ENCODE data around the gene DCAF5. TPM values are rescaled to one million over a fixed set of nuclear protein-coding genes. Genes with fewer than 3 reads are reported as not detected.

DCAF5 gene
- total RNA-seq, 1 donor from 2014 or later, result 48.3 TPM

GRCh38 chr14:69091695-69092094 is 61.2 kb downstream of the DCAF5 start:
- H3K36me3 Mint-ChIP-seq (ENCODE audit: low read depth), result peaks cover 3% of the 10 kb centered on the region
- no peaks in the 10 kb centered on the region for H3K9me3 Mint-ChIP-seq (ENCODE audit: low read depth)
- H3K4me3 Mint-ChIP-seq (ENCODE audit: unreplicated experiment), result no peak overlapping the region
- no peaks in the 10 kb centered on the region for H3K27me3 Mint-ChIP-seq (ENCODE audit: low read depth)
- TF ChIP-seq CTCF (IDR thresholded peaks at IDR 0.05), result no peak
- DNase-seq (ENCODE audit: low spot score), result no peak
- no peak overlapping the region for H3K27ac Mint-ChIP-seq (ENCODE audit: unreplicated experiment)
- peaks cover 96% of the 10 kb centered on the region for H3K4me1 Mint-ChIP-seq (ENCODE audit: low read depth)

- Mint-ChIP-seq H3K4me3 (ENCODE audit: unreplicated experiment) (no peak overlapping the region), H3K9me3 (ENCODE audit: low read depth) (no peaks in the 10 kb centered on the region), H3K27ac (ENCODE audit: unreplicated experiment) (peak overlapping the region; percentile 1), H3K27me3 (ENCODE audit: low read depth) (no peaks in the 10 kb centered on the region), H3K4me1 (ENCODE audit: low read depth) (peaks cover 96% of the 10 kb centered on the region), H3K36me3 (ENCODE audit: low read depth) (peaks cover 3% of the 10 kb centered on the region)
- DNase-seq (ENCODE audit: low spot score), result no peak
- no peak for TF ChIP-seq CTCF (IDR thresholded peaks at IDR 0.05)
Observed at GRCh38 chr14:69091006-69091405, 61.9 kb downstream of the DCAF5 start.

- Mint-ChIP-seq H3K4me1 (ENCODE audit: low read depth) (peaks cover 93% of the 10 kb centered on the region), H3K27ac (ENCODE audit: unreplicated experiment) (peak overlapping the region; percentile 89), H3K4me3 (ENCODE audit: unreplicated experiment) (no peak overlapping the region), H3K9me3 (ENCODE audit: low read depth) (no peaks in the 10 kb centered on the region), H3K27me3 (ENCODE audit: low read depth) (no peaks in the 10 kb centered on the region), H3K36me3 (ENCODE audit: low read depth) (peaks cover 5% of the 10 kb centered on the region)
- peak; percentile 89 for TF ChIP-seq CTCF (IDR thresholded peaks at IDR 0.05)
- no peak for DNase-seq (ENCODE audit: low spot score)
Observed at GRCh38 chr14:69090187-69090789, 62.6 kb downstream of the DCAF5 start.

- Mint-ChIP-seq H3K36me3 (ENCODE audit: low read depth) (peaks cover 10% of the 10 kb centered on the region), H3K4me3 (ENCODE audit: unreplicated experiment) (no peak overlapping the region), H3K9me3 (ENCODE audit: low read depth) (no peaks in the 10 kb centered on the region), H3K27ac (ENCODE audit: unreplicated experiment) (peak overlapping the region; percentile 89), H3K4me1 (ENCODE audit: low read depth) (peaks cover 85% of the 10 kb centered on the region), H3K27me3 (ENCODE audit: low read depth) (no peaks in the 10 kb centered on the region)
- no peak for TF ChIP-seq CTCF (IDR thresholded peaks at IDR 0.05)
- DNase-seq (ENCODE audit: low spot score), result no peak
Observed at GRCh38 chr14:69089046-69089445, 63.9 kb downstream of the DCAF5 start.

- DNase-seq (ENCODE audit: low spot score), result no peak
- H3K9me3 Mint-ChIP-seq (ENCODE audit: low read depth), result no peaks in the 10 kb centered on the region
- H3K36me3 Mint-ChIP-seq (ENCODE audit: low read depth), result peaks cover 10% of the 10 kb centered on the region
- H3K4me1 Mint-ChIP-seq (ENCODE audit: low read depth), result peaks cover 82% of the 10 kb centered on the region
- TF ChIP-seq CTCF (IDR thresholded peaks at IDR 0.05), result no peak
- H3K27me3 Mint-ChIP-seq (ENCODE audit: low read depth), result no peaks in the 10 kb centered on the region
- no peak overlapping the region for H3K4me3 Mint-ChIP-seq (ENCODE audit: unreplicated experiment)
- H3K27ac Mint-ChIP-seq (ENCODE audit: unreplicated experiment), result peak overlapping the region; percentile 89
Observed at GRCh38 chr14:69088586-69088985, 64.3 kb downstream of the DCAF5 start.

Measured in chondrocyte (in vitro differentiated cells).